Left ventricle myocardium superior (tissue), 1 donor: ENCODE results near the gene BICRAL. TPM values are rescaled to one million over a fixed set of nuclear protein-coding genes. Genes with fewer than 3 reads are reported as not detected.
A peak's percentile ranks its signal among the peaks of the same experiment; 100 is the strongest.
"Not testable (repeated sequence)": the region's sequence is repeated elsewhere in the genome, so short reads cannot be mapped to it uniquely, and the experiment has no call there.

ENCODE experiments used
- ATAC-seq: fragments of 200-7000 bp; cut with Tn5 transposase; one replicate; pipeline ENCODE4 v1.9.1; 2020; ENCODE audit warnings: mild to moderate bottlenecking, moderate library complexity
- DNase-seq: peaks from one replicate; pipeline ENCODE4 v3.0.0-alpha.2; 2020
- intact Hi-C: fragments of 100-400 bp; cut with micrococcal nuclease; formaldehyde crosslinking; loops from one replicate; pipeline ENCODE4 v1.11.0; 2022
- total RNA-seq: library from RNA; stranded (reverse); fragmentation: NEBNext Ultra II Directional; extraction: Animal tissue kit (Norgen Biotek cat#: 25700); gene quantifications from one replicate; pipeline ENCODE4 v1.2.1, GENCODE V29; 2021
- donor health status: DM: no; HTN: yes; CAD: no; lungs with severe emphysema.

The BICRAL gene
- total RNA-seq, 1 donor from 2014 or later = 13.0 TPM

DNA sequence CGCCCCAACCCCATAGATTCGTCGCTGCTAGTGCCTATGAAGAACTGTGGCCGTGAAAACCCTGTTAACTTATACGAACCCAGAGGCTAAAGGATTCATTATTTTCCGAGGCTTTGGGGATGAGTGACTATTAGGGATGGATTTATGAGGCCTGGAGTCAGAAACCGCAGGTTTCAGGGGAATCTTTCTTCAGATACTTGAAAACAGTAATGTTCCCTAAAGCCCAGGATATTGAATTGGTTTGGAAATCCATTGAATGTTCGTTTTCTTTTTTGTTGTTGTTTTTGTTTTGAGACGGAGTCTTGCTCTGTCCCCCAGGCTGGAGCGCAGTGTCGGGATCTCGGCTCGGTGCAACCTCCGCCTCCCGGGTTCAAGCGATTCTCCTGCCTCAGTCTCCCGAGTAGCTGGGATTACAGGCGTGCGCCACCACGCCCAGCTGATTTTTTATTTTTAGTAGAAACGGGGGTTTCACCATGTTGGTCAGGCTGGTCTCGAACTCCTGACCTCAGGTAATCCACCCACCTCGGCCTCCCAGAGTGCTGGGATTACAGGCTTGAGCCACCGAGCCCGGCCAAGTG, 98.5 kb downstream of the BICRAL start:
- intact Hi-C loops, ATAC-seq, DNase-seq: not testable (repeated sequence)

DNA sequence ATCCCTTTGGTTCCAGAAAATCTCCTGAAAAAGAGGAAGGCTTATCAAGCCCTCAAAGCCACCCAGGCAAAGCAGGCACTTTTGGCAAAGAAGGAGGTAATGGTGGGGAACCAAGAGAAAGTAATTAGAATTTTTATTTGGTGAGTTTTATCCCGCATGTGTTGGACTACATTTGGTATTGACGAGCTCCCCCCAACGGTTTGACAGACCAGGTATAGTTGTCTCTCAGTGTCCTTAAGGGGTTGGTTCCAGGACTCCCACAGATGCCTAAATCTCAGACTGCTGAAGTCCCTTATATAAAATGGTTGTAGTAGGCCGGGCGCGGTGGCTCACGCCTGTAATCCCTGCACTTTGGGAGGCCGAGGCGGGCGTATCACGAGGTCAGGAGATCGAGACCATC, 99.0 kb downstream of the BICRAL start:
- intact Hi-C loops, DNase-seq, ATAC-seq: not testable (repeated sequence)

DNA sequence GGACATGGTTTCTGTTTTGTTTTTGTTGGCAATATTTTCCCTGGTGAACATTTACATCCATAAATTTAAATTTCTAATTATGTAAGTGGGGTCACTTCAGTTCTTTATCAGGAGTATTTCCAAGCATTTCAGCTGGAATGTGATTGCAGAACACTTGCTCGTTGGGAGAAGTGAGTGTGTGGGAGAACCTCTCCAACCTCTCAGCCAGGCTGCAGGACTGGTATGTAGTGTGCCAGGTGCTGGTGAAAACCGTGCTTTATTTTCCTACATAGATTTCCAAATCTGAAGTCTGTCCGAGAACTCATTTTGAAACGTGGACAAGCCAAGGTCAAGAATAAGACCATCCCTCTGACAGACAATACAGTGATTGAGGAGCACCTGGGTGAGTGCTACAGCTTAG, 103.8 kb downstream of the BICRAL start:
- DNase-seq (no peak), ATAC-seq (no peak)
- intact Hi-C loops = no loop called here

DNA sequence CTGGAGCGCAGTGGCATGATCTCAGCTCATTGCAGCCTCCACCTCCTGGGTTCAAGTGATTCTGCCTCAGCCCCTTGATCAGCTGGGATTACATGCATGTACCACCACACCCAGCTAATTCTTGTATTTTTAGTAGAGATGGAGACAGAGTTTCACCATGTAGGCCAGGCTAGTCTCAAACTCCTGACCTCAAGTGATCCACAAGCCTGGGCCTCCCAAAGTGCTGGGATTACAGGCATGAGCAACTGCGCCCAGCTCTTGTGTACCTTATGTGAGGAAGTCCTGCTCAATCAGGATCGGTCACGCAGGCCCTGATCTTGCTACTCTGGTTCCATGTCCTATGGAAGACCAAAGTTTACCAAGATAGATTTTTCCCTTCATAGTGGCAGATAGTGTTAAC, 106.3 kb downstream of the BICRAL start:
- ATAC-seq, DNase-seq, intact Hi-C loops: not testable (repeated sequence)

DNA sequence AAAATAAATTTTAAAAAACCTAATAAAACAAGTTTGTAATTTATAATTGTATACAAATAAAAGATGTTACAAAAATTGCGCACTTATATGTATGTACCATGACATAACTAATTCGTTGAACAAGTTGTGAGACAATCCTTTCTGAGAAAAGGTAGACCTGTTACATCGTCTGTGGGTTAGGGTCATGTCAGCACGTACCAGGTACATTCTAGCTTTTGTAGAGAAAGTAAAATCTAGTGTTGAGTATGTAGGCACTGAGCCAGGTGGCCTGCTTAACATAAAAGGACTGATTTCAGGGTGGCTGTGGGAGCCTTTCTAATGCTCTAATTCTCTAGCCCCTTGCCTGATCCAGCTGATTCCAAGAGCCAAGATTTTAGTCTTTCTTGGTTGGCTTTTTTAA, 108.0 kb downstream of the BICRAL start:
- intact Hi-C loops = no loop called here
- ATAC-seq (no peak), DNase-seq (no peak)

DNA sequence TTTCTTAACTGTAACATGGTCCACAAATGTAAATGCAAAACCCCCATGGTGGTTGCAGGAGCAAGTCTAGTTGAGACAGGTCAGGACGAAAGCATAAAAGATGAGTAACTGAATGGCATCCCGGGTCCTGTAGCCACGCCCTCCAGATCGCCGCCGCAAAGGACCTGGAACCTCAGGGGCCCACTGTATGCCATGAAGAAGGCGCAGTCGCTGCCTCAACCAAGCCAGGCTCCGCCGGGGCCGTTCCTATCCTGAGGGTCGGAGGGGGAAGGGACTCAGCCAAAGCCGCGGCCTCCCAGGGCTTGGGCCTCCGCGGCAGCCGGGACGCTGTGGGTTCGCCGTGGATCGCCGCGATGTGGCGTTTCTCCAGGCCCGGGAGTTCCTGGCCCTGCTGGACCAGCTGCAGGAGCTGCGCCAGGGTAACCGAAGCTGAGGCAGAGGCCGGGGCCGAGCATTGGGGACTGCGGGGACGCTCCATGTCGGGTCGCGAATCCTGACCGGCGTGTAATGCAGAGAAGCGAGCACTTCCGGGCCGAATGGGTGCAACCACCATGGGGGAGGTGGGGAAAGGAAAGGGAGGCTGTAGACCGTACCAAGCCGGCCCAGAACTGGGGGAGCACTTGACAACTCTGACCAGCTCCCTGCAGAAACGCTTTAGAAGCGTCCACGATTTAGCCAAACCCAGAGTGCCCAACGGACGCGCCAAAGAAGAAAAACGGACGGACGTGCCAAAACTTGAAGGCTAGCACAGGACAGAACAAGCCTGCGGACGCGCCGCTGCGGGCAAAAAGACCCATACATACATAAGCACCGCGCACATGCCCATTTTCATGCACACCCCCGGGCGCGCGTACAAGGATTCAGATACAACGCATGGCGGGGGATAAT, 108.7 kb downstream of the BICRAL start:
- DNase-seq (peak; percentile 94), ATAC-seq (peak; percentile 98)
- intact Hi-C loops = no loop called here

DNA sequence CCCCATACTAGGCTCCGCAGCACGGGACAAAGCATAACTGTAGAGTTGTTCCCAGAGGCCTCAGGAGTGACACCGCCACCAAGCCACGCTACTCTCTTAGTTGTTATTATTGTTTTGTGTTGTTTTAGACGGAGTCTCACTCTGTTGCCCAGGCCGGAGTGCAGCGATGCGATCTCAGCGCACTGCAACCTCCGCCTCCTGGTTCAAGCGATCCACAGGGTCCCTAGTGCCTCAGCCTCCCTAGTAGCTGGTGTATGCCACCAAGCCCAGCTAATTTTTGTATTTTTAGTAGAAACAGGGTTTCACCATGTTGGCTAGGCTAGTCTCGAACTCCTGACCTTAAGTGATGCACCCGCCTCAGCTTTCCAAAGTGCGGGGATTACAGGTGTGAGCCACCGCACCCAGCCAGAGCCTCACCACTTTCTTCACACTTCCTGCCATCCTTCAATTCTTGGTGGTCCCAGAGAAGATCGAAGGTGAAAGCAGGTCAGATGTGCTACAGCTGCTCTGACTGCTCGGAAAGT, 109.4 kb downstream of the BICRAL start:
- no peak for ATAC-seq
- intact Hi-C loops = no loop called here
- DNase-seq = no peak

DNA sequence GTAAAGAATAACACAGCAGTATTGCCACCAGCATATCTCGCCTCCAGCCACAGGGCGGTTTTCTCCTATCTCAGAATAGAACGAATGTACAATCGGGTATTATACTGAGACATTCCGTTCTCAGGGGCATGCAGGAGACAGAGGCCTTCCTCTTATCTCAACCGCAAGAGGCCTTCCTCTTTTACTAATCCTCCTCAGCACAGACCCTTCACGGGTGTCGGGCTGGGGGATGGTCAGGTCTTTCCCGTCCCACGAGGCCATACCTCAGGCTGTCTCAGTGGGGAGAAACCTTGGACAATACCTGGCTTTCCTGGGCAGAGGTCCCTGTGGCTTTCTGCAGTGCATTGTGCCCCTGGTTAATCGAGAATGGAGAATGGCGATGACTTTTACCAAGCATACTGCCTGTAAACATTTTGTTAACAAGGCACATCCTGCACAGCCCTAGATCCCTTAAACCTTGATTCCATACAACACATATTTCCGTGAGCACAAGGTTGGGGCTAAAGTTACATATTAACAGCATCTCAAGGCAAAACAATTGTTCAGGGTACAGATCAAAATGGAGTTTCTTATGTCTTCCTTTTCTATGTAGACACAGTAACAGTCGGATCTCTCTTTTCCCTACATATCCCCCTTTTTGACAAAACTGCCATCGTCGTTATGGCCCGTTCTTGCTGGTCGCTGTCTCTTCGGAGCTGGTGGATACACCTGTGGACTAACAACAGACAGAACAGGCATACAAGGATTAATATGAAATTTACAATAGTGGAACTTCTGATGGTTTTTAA, 112.4 kb downstream of the BICRAL start:
- ATAC-seq, DNase-seq, intact Hi-C loops: not testable (repeated sequence)

DNA sequence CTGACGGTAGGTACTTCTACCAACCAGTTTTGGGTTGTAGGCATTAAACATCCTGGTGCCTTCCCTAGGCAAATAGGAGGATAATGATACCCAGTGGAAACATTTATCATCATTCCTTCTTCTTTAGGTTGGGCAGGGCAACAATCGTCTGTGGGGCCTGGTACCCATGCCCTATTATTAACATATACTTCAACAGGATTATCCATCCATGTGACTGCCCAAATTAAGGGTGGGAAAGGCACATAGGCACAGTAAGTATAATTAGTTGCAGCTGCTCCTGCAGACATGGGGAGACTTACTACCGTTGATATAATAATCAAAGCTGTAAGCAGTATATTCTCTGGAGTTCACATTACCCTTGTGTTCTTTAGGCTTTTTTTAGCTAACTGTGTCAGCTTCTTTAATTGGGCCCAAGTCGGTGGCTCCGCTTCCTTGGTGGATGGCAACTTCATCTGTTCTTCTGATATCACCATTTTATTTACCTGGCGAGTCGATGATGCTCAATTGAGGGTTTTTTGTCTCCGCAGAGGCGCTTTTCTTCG, 114.4 kb downstream of the BICRAL start:
- ATAC-seq = no peak
- no peak for DNase-seq
- intact Hi-C loops = no loop called here

DNA sequence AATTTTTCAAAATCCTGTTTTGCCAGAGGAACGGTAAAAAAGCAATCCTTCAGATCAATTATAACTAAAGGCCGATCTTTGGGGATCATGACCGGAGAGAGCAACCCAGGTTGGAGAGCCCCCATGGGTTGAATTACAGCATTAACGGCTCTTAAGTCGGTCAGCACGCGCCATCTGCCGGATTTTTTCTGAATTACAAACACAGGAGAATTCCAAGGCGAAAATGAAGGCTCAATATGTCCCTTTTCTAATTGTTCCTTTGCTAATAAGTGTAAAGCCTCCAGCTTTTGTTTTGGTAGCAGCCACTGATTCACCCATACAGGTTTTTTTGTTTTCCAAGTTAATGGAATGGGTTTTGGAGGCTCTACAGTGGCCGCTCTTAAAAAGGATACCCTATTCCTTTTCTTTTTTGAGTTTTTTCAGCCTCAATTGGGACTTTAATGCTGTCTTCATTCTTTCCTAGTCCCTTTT, 117.1 kb downstream of the BICRAL start:
- peak; percentile 49 for DNase-seq
- intact Hi-C loops = no loop called here
- no peak for ATAC-seq

DNA sequence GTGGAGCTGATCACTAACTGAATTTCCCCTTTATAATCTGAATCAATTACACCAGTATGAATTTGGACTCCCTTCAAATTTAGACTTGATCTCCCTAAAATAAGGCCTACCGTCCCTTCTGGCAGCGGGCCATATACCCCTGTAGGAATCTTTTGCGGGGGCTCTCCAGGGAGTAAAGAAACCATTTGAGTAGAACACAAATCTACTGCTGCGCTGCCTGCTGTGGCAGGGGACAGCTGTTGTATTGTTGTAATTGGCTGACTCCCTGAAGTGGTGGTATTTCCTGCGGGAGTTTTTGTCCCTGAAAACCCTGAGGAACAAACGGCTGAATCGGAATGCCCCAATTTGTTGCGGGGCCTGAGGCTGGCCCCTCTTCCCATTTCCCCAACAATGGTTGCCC, 118.0 kb downstream of the BICRAL start:
- DNase-seq = no peak
- intact Hi-C loops = loop anchor here (5.0 kb wide), 1 partner anchor 242 kb away; no protein-coding TSS in a partner anchor

DNA sequence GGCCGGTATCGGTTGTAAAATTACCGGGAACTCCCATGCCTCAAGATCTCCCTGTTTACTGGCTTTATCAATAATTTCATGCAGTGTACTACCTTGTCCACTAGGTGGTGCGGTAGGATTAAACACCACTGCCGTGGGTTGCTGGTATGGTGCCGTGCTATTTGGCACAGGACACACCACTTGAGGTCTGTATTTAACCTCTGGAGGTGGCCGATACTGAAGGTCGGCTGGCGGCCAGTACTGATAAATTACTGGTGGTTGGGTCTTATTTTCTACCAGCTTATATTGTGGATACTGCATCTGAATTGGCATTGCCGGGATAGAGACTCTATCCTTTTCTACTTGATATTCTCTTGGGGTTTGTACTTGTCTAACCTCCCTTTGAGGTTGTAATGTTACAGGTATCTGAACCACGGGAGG, 119.7 kb downstream of the BICRAL start:
- DNase-seq = peak; percentile 84
- intact Hi-C loops = loop anchor here (5.0 kb wide), 1 partner anchor 241 kb away; no protein-coding TSS in a partner anchor
- peak; percentile 98 for ATAC-seq

More for the DNA sequence above, 118.0 kb downstream of the BICRAL start:
- no peak for ATAC-seq

DNA sequence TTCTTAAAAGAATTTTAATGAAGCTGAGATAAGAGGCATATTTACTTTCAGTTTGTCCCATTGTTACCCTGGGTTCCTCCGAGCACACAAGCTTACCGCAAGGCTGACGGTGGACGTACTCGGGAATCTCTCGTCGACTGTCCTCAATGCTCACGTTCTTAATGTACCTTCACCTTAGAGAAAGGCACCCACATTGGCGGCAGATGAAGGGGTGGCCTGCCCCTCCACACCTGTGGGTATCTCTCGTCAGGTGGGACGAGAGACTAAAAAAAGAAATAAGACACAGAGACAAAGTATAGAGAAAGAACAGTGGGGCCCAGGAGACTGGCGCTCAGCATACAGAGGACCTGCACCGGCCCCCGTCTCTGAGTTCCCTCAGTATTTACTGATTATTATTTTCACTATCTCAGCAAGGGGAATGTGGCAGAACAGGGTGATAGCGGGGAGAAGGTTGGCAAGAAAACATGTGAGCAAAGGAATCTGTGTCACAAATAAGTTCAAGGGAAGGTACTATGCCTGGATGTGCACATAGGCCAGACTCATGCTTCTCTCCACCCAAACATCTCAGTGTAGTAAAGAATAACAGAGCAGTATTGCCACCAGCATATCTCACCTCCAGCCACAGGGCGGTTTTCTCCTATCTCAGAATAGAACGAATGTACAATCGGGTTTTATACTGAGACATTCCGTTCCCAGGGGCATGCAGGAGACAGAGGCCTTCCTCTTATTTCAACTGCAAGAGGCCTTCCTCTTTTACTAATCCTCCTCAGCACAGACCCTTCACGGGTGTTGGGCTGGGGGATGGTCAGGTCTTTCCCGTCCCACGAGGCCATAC, 120.8 kb downstream of the BICRAL start:
- peak; percentile 43 for ATAC-seq
- intact Hi-C loops = loop anchor here (5.0 kb wide), 1 partner anchor 240 kb away; no protein-coding TSS in a partner anchor
- not testable (repeated sequence) for DNase-seq

DNA sequence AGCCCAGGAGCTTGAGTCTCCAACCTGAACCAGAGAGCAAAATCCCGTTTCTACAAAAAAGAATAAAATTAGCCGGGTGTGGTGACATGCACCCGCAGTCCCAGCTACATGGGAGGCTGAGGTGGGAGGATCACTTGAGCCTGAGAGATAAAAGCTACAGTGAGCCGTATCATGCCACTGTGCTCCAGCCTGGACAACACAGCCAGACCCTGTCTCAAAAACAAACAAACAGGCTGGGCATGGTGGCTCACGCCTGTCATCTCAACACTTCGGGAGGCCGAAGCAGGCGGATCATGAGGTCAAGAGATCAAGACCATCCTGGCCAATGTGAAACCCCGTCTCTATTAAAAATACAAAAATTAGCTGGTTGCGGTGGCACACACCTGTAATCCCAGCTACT, 122.6 kb downstream of the BICRAL start:
- intact Hi-C loops = loop anchor here (5.0 kb wide), 1 partner anchor 238 kb away; no protein-coding TSS in a partner anchor

DNA sequence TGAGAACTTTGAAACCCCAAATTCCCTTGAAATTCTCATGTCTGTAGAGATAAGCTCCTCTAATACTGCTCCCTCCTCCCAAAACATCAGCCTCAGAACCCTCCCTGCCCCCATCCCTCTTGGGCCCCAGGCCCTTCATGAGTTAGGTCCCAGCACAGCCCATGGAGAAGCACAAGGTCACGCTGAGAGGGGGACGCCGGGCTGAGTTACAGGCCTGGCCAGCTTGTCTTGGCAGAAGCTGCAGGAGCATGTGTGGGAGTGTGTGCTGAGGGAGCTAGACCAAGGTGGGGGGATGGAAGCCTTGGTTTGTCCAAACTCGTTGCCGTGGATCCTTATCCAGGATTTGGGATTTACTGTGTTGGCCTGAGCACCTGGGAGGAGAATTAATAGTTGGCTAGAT, 125.5 kb downstream of the BICRAL start:
- ATAC-seq (peak; percentile 77), DNase-seq (peak; percentile 55)
- intact Hi-C loops = no loop called here

More for the DNA sequence above, 122.6 kb downstream of the BICRAL start:
- DNase-seq (no peak), ATAC-seq (no peak)

DNA sequence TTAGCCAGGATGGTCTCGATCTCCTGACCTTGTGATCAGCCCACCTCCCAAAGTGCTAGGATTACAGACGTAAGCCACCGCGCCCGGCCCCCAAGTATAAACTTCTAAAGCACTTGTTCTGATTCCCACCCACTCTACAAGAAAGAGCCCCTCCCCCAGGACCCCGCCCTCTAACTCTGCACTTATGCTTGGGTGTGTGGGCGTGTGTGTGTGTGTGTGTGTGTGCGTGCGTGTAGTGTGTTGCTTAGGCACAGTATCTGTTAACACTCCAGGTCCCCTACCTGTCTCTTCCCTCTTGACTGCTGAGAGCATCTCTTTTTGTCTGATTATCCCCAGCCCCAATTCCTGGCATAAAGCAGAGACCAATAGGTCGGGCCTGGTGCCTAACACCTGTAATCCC, 128.0 kb downstream of the BICRAL start:
- intact Hi-C loops = no loop called here
- no peak for DNase-seq
- ATAC-seq = no peak

DNA sequence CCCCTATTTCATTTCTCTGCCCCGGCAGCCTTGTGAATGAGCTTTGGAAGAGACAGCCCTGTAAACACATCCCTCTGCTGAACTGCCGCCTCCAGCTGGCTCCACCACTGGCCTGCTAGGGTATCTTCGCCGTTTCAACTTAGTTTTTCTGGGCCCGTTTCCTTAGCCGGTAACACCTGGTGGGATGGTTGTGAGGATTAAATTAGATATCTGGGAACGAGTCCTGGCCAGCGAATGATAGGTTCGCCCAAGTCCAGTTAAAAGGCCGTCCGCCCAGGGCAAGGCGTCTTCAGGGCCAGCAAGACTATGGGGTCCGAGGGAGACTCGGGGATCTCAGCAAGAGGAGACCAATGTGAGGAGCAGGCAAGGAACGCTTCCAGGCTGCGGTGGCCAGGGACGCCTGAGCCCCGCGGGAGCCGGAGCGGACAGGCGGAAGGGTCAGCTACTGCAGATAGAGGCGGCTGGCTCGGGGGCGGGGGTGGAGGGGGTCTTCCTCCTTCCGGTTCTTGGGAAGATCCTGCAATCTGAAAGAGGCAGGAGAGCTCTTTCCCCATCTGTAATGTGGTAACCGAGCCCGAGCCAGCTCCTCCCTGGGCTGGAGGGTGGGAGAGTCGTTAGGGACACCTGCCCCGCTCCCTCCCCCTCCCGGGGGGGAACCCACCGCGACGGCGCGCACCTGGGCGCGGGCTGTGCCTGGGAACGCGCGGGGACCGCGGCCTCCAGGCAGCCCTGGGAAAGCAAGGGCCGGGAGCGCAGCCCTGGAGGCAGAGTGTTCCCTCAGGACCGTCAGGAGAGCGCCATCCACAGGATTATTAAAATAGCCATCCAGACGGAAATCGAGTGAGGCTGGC, 129.5 kb downstream of the BICRAL start:
- ATAC-seq = no peak
- no peak for DNase-seq
- intact Hi-C loops = no loop called here
